GM21423 (cell line): Measurements from ENCODE around the gene CCR7.
"Not testable (repeated sequence)": the region's sequence is repeated elsewhere in the genome, so short reads cannot be mapped to it uniquely, and the experiment has no call there.

Experiments
- ATAC-seq: cut with Tn5 transposase; IDR thresholded peaks from one replicate; pipeline ENCODE4 v1.9.1; 2021; ENCODE audit warnings: mild to moderate bottlenecking, moderate library complexity; ENCODE audit not compliant: unreplicated experiment

Gene CCR7

GRCh38 chr17:40552806-40553693, 12.2 kb downstream of the CCR7 start:
- no peak for ATAC-seq

DNA sequence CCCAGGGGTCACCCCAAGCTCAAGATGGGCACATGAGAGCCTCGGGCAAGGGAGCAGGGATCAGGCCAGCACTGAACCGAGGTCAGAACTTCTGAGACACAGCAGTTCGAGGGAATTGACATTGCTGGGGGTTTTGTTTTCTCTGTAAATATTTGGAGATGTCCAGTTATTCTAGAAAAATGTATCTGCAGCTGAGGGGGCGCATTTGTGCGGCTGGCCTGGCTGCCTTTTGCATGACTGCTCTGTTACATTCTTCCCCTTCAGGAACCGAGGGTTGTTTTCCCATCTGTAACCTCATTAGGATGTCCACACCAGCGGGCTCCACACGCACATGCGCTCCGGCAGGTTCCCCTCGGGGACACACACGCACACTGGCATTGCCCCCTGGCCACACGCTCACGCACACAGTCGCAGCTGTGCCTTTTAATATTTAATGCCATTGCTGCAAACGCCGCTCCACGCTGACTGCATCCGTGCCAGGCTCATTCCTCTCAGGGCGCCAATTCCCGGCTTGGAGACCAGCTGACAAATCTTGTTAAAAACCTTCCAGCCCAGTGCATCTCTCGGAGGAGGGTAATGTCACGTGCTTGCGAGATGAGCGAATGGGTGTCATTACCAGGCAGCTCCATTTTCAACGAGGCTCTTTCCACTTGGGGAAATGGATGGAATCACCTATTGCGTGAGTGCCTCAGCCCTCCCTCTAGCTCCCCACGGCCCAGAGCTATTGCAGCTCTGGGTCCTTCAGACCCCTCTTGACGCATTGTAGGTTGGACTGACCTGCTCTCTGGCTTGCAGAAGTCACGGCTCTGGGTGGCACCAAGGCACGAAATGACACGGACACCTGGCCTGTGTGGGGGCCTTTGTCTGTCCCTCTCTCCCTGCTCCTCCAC, 13.1 kb downstream of the CCR7 start:
- no peak for ATAC-seq

DNA sequence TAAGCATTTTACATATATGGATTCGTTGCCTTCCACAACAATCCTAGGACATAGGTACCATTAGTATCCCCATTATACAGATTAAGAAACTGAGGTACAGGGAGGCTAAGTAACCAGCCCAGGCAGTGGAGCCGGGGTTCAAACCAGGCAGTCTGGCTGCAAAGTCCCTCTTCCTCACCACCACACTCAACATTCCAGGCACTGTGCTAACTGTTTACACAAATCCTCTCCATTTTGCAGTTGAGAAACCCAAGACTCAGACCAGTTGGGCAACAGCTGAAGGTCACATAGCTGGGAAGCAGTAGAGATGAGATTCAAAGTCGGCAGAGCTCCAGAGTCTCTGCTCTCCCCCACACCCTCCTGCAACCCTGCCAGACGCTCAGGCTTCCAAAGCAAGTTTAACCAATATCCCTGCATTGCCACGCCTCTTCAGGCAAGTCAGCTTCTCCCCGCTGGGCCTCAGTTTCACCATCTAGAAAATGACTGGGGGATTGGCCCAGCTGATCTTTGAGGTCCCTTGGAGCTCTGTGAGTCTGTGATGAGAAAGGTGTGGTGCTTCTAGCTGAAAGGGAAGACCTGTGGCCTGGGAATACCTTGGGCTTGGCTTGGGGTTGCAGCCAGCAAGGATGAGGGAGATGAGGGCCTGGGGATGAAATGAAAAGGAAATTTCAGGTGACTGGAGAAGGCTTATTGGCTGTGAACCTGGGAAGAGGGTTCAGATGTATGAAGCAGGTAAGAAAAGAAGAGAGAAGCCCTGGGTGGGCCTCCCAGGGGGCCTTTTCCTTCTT, 14.0 kb downstream of the CCR7 start:
- no peak for ATAC-seq

DNA sequence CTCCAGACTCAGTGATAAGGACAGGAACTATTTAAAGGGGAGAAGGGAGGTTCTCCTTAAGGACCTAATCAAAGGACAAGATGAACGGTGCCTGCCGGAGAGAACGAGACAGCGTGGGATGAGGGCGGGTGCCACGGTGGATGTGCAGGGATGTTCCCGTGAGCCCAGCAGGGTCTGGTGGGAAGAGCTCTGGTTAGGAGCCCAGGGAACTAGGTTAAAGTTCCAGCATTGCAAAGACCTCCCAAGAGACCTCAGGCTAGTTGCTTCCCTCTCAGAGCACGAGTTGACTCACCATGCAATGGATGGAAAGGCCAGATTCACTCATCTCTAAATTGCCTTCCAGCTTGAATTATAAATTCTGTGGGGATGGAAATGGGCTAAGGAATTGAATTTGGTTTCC, 14.7 kb downstream of the CCR7 start:
- no peak for ATAC-seq

DNA sequence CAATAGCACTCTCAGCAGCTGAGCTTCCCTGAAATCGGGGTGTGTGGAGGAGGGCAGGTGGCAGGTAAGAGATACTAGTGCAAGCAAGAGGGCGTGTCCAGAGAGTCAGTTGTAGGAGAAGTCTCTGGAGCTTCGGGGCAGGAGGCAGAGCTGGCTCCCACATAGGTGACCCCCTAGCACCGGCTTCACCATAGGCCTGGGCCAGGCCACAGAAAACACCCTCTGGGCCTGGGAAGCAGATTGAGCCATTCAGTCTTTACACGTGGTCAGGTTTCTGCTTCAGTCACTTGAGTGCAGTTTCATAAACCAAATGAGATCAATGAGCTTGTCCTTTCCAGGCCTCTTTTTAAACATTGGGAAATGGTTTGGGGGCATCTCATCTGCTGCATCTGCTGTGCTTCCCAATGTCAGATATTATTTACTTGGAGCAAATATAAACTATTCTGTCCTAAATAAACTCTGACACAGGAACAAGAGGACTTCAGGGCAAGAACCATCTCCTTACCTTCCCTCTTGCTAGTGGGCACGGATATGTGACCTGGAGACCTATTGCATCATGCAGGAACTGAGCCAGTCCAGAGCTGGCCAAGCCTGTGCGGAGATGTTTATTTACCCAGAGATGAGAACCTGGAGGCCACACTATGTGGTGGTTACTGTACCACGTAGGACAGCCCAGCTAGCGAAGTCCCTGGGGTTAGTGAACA, 16.1 kb downstream of the CCR7 start:
- ATAC-seq, result no peak

DNA sequence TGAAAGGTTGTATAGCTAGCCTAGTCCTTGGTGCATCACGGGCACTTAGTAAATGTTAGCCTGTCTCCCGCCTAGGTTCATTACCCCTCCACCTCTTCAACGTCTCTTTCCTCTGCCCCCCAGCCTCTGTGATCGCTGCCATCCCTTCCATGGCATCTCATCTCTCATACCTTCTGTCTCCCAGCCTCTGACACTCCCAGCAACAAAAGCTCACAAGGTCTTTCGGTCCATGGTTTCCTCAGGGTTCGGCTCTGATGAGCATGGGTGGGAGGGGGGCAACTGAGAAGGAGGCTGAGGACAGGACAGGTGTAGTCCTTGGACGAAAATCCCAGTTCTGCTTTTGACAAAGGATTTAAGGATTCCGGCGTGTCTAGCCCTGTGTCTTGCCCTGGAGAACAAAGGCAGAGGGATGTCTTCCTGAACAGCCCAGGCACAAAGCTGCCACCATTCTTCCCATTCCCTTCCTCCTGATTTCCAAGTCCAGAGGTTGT, 16.7 kb downstream of the CCR7 start:
- no peak for ATAC-seq

DNA sequence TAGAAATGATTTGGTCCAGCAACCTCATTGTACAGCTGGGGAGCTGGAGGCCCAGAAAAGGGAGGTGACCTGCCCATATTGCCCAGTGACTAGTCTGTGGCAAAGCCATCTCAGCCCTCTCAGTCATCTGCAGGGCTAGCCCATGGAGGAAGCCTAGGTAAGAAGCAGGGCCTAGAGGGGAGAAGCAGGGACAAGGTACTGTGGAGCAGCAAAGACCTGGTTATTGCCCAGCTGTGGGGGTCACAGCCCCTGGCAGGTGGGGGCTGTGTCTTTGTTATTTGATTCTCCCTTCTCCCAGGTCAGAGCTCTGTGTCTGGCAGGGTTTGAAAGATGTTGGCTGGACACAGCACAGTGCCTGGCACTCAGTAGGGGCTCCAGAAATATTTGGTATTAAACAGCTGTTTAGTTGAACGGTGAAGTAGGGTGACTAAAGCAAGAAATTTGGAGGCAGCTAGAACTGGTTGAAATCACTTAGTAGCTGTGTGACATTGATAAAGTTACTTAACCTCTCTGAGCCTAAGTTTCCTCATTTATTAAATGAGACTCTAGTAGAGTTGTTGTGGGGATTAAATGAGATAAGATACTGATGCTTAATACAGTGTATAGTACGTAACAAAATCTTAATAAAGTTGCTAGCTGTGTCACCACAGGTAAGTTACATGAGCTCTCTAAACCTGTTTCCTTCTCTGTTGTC, 17.3 kb downstream of the CCR7 start:
- no peak for ATAC-seq

GRCh38 chr17:40547079-40547784, 18.0 kb downstream of the CCR7 start:
- no peak for ATAC-seq

DNA sequence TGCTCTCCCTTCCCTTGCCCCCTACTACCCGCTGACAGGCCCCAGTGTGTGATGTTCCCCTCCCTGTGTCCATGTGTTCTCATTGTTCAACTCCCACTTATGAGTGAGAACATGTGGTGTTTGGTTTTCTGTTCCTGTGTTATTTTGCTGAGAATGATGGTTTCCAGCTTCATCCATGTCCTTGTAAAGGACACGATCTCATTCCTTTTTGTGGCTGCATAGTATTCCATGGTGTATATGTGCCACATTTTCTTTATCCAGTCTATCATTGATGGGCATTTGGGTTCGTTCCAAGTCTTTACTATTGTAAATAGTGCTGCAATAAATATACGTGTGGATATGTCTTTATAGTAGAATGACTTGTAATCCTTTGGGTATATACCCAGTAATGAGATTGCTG, 18.8 kb downstream of the CCR7 start:
- ATAC-seq, result not testable (repeated sequence)

DNA sequence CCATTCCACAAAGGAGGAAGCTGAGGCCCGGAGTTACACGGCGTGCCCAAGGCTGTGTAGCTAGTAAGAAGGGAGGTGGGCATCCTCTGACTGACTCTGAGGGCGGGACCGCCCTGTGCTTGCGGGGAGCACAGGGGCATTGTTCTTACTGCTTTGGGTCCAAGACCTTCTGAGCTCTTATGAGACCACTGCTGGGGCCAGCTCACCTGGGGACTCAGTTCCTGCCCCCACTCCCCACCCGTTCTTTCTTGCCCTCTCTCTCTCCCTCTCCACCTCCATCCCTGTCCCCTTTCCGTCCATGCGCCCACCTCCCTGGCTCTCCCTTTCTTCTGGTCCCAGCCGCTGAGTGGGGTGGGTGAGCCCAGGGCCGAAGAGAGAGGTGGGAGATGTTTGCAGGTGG, 19.6 kb downstream of the CCR7 start:
- ATAC-seq, result no peak

DNA sequence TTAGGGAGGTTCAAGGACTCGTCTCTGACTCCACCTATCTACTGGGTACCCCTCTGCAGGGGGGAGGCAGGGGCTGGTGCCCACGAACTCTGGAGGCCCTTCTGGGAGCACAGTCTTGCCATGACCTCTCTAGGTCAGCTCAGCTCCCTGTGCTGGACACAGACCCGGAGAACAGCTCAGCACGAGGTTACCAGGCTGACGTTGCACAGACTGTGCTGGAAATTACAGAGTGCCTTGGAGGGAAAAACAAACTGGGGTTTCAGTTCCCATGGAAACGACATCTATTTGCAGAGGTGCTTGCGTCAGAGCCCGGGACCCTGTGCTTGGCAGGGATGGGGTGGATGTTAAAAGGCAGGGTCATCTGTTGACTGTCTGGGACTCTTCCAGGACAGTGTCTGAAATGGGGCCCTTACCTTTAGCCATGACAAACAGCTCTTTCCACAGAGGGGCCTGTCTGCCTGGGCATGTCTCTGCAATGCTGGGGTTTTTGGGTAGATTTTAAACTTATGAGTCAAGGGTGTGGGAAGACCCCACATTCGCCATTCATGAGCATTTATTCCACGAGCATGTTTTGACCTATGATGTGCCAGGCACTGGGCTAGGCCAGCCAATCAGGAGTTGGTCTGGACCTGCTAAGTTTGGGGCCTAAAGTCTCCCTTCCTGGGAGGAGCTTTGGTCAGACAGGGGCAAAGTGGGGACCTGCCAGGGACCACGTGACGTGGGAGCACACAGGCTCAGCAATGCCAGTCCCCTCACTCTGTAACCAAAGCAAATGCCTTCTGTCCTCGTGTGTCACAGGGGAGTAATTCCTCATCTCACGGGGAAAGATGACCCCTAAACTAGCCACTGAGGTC, 22.5 kb downstream of the CCR7 start:
- peak; percentile 39 for ATAC-seq

DNA sequence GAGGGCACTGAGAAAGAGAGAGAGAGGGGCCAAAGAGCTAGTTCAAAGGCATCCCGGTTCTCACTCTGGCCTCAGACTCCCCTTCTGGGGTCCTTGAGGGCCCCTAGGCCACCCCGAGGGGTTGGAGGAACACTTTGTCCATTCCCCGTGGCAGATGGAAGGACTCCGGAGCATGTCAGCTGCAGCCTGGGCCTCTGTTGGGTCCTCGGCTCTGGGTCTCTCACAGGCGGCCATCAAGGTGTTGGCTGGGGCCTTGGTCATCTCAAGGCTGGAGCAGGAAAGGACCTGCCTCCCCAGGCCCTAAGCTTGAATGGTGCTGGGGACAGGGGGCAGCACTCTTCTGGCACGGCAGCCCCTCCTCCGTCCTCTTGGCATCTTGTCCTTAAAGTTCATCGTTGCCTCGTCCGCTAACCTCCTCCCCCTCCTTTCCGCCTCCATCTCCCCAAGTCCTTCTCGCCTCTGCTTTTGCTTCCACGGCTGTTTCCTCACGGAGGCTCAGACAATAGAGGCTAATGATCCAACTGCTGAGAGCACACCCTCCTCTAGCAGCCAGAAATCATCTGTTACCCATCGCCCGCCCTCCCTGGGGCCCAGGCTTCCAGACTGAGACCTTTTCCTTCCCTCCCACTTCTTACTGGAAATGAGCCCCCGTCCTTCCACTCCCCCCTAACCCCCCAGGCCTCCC, 23.3 kb downstream of the CCR7 start:
- no peak for ATAC-seq

- no peak for ATAC-seq
Measured at GRCh38 chr17:40541060-40541872, 24.0 kb downstream of the CCR7 start.

DNA sequence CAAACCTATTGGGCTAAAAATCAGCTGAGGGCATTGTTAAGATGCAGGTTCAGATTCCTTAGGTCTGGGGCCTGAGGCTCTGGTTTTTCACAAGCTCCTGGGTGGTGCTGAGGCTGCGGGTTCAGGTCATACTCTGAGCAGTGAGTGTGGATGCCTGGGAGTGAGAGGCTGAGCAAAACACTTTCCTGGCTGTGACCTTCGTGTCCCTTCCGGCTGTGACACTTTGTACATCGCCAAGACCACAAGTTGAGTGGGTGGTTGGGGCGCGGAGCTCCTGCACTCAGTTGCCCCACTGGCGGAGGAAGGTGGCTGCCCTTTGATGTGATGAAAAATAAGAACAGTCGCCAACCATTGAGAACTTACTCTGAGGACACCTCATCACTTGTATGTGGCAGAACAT, 24.8 kb downstream of the CCR7 start:
- no peak for ATAC-seq

GRCh38 chr17:40539711-40540411, 25.4 kb downstream of the CCR7 start:
- ATAC-seq, result no peak
